Trophoblast cell (in vitro differentiated cells and primary cell): ENCODE measurements around the gene TMEM11. TPM values are rescaled to one million over a fixed set of nuclear protein-coding genes. Genes with fewer than 3 reads are reported as not detected.

Source experiments
- DNase-seq, 2 donors: peaks; one replicate each; pipeline ENCODE4 v3.0.0-alpha.2; 2016
- H2AFZ ChIP-seq: 2 replicates; pipeline ENCODE4 v1.6.1; 2013; ENCODE audit warnings: low read length, moderate library complexity, mild to moderate bottlenecking; ENCODE audit not compliant: insufficient read depth, poor library complexity
- H2AK5ac ChIP-seq: 2 replicates; pipeline ENCODE4 v1.6.1; 2013; ENCODE audit warnings: mild to moderate bottlenecking, low read length
- H2BK120ac ChIP-seq: 2 replicates; pipeline ENCODE4 v1.6.1; 2013; ENCODE audit warnings: low read length, mild to moderate bottlenecking, moderate library complexity; ENCODE audit not compliant: insufficient read depth, poor library complexity
- H2BK12ac ChIP-seq: 2 replicates; pipeline ENCODE4 v1.6.1; 2013; ENCODE audit warnings: mild to moderate bottlenecking, low read length, moderate library complexity
- H2BK5ac ChIP-seq: 2 replicates; pipeline ENCODE4 v1.6.1; 2013; ENCODE audit warnings: low read length, low read depth, moderate library complexity, mild to moderate bottlenecking; ENCODE audit not compliant: poor library complexity
- H3K14ac ChIP-seq: 2 replicates; pipeline ENCODE4 v1.6.1; 2013; ENCODE audit warnings: mild to moderate bottlenecking, low read length
- H3K18ac ChIP-seq: 2 replicates; pipeline ENCODE4 v1.6.1; 2013; ENCODE audit warnings: mild to moderate bottlenecking, low read length
- H3K23ac ChIP-seq: 2 replicates; pipeline ENCODE4 v1.6.1; 2013; ENCODE audit warnings: low read length
- H3K27ac ChIP-seq: 2 replicates; pipeline ENCODE4 v1.5.1; 2013; ENCODE audit warnings: low read depth, mild to moderate bottlenecking, inconsistent platforms, low read length, moderate library complexity
- H3K27me3 ChIP-seq: 2 replicates; pipeline ENCODE4 v1.6.1; 2013; ENCODE audit warnings: inconsistent platforms, mild to moderate bottlenecking, low read length, moderate library complexity; ENCODE audit not compliant: insufficient read depth
- H3K36me3 ChIP-seq, 2 experiments: 1 replicate in 1 of 2; 2 replicates in 1 of 2; pipeline ENCODE4 v1.6.1; 2013; ENCODE audit warnings: low read length in 2 of 2, mild to moderate bottlenecking in 2 of 2, moderate library complexity in 1 of 2; ENCODE audit not compliant: insufficient read depth in 2 of 2, control insufficient read depth in 1 of 2
- H3K4ac ChIP-seq: 2 replicates; pipeline ENCODE4 v1.6.1; 2013; ENCODE audit warnings: low read depth, mild to moderate bottlenecking, low read length, moderate library complexity
- H3K4me1 ChIP-seq, 2 experiments: 1 replicate in 1 of 2; 2 replicates in 1 of 2; pipeline ENCODE4 v1.6.1; 2013; ENCODE audit warnings: low read length in 2 of 2, mild to moderate bottlenecking in 2 of 2, moderate library complexity in 1 of 2; ENCODE audit not compliant: insufficient read depth in 2 of 2, control insufficient read depth in 1 of 2
- H3K4me2 ChIP-seq: 2 replicates; pipeline ENCODE4 v1.6.1; 2013; ENCODE audit warnings: inconsistent platforms, mild to moderate bottlenecking, low read length, moderate library complexity
- H3K4me3 ChIP-seq: 2 replicates; pipeline ENCODE4 v1.5.1; 2013; ENCODE audit warnings: mild to moderate bottlenecking, low read depth, low read length, inconsistent platforms
- H3K79me1 ChIP-seq: one replicate; pipeline ENCODE4 v1.6.1; 2013; ENCODE audit warnings: low read length
- H3K79me2 ChIP-seq: 2 replicates; pipeline ENCODE4 v1.6.1; 2013; ENCODE audit warnings: low read length, mild to moderate bottlenecking; ENCODE audit not compliant: control insufficient read depth, insufficient read depth, poor library complexity
- H3K9ac ChIP-seq: 2 replicates; pipeline ENCODE4 v1.6.1; 2013; ENCODE audit warnings: mild to moderate bottlenecking, low read length
- H3K9me3 ChIP-seq: 2 replicates; pipeline ENCODE4 v1.6.1; 2013; ENCODE audit warnings: low read depth, mild to moderate bottlenecking, control low read depth, inconsistent platforms, low read length; ENCODE audit not compliant: insufficient read depth
- H4K12ac ChIP-seq: 2 replicates; pipeline ENCODE4 v1.6.1; 2013; ENCODE audit warnings: low read depth, mild to moderate bottlenecking, low read length, moderate library complexity
- H4K8ac ChIP-seq: 2 replicates; pipeline ENCODE4 v1.6.1; 2013; ENCODE audit warnings: low read depth, mild to moderate bottlenecking, low read length, moderate library complexity
- H4K91ac ChIP-seq: one replicate; pipeline ENCODE4 v1.6.1; 2013; ENCODE audit warnings: low read depth, mild to moderate bottlenecking, low read length, moderate library complexity
- WGBS: extraction: QIAGEN DNeasy Blood & Tissue Kit; methylation state at CpG from one replicate; pipeline ENCODE4 v1.1.7; 2013; ENCODE audit warnings: missing lambda C conversion rate; ENCODE audit not compliant: insufficient read length, insufficient coverage; ENCODE audit errors: extremely low coverage; 5-methylcytosine and 5-hydroxymethylcytosine counted together
- polyA plus RNA-seq: library from polyadenylated mRNA; stranded (reverse); fragments of 200-250 nt; gene quantifications from 2 replicates; pipeline ENCODE4 v1.2.3, GENCODE V29; 2013

The TMEM11 gene, protein sequence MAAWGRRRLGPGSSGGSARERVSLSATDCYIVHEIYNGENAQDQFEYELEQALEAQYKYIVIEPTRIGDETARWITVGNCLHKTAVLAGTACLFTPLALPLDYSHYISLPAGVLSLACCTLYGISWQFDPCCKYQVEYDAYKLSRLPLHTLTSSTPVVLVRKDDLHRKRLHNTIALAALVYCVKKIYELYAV
- 41.4 and 42.5 TPM in 2 replicates for polyA plus RNA-seq

DNA sequence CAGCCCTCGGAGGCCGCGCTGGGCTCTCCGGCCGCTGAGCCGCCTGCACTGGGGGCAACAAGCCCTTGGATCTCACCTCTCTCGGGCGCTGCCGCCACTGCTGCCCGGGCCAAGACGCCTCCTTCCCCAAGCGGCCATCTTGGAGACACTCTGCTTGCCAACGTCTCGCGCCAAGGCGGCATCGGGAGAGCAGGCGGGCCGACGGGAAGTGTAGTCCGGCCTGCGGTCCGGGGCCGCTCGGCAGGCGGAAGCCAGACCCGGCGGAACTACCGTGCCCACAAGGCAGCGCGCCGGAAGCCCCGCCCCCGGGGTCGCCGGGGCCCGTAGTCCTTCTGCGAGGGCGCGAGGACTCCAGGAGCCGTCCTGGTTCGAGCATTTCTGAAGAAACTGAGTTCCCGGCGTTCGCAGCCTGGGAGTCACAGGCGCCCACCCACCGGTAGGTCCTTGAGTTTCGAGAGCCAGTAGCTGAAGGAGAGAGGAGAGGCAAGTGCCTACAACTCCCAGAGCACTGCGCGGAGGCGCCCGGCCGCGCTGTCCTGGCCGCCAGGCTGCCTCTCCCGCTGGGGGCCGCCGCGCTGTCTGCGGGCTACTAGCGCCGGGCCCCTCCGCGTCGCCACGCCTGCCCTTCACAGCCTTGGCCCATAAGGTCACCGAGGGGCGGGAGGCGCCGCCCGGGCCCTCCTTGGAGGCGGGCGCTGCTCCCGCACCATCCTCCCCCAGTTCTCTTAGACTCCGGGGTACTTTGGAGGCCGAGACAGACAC, at the start of gene TMEM11:
Gene TMEM11 (minus strand): TSS at position 147 of the 762 bp plus-strand sequence. CDS start 9 bp downstream, at position 138.
- peak within 1 kb of the TSS; percentile 98 for H3K4ac ChIP-seq
- peak; percentile 98 for DNase-seq

GRCh38 chr17:21263376-21263775, 49.4 kb upstream of the TMEM11 start:
- no peaks in the 10 kb centered on the region for H3K79me1 ChIP-seq
- H3K4me2 ChIP-seq: no peak overlapping the region
- no peaks in the 10 kb centered on the region for H3K27me3 ChIP-seq
- H4K8ac ChIP-seq: no peak overlapping the region
- H3K36me3 ChIP-seq: no peaks in the 10 kb centered on the region
- H3K4ac ChIP-seq: no peak overlapping the region
- no peak overlapping the region for H2BK12ac ChIP-seq
- no peak overlapping the region for H3K9ac ChIP-seq
- no peak overlapping the region for H3K4me3 ChIP-seq
- no peak overlapping the region for H2AK5ac ChIP-seq
- H2AFZ ChIP-seq: no peak overlapping the region
- H3K4me1 ChIP-seq: peaks cover 2 to 5% of the 10 kb centered on the region in 2 experiments
- H3K18ac ChIP-seq: no peak overlapping the region
- no peak overlapping the region for H4K91ac ChIP-seq
- H2BK120ac ChIP-seq: no peak overlapping the region
- no CpG with 5 or more reads among the region's 6 CpGs for WGBS
- H3K23ac ChIP-seq: no peak overlapping the region
- no peak overlapping the region for H4K12ac ChIP-seq
- no peak for DNase-seq
- H3K9me3 ChIP-seq: no peaks in the 10 kb centered on the region
- H3K79me2 ChIP-seq: no peaks in the 10 kb centered on the region
- H3K27ac ChIP-seq: no peak overlapping the region
- no peak overlapping the region for H2BK5ac ChIP-seq
- no peak overlapping the region for H3K14ac ChIP-seq

More for the DNA sequence above, at the start of gene TMEM11:
- Histone ChIP-seq H2AFZ (peak within 1 kb of the TSS; percentile 92), H3K27me3 (no peaks in the 10 kb centered on the region), H3K18ac (peak within 1 kb of the TSS; percentile 96), H3K9ac (peak within 1 kb of the TSS; percentile 99), H2BK12ac (peak within 1 kb of the TSS; percentile 51), H4K8ac (peak within 1 kb of the TSS; percentile 99), H2AK5ac (peak within 1 kb of the TSS; percentile 80), H3K79me1 (peaks cover 18% of the 10 kb centered on the region), H3K79me2 (peaks cover 41% of the 10 kb centered on the region), H3K4me1 (peaks cover 16 to 21% of the 10 kb centered on the region in 2 experiments), H3K4me2 (peak within 1 kb of the TSS; percentile 88), H3K23ac (no peak within 1 kb of the TSS), H3K9me3 (no peaks in the 10 kb centered on the region), H3K4me3 (peak within 1 kb of the TSS; percentile 96), H3K27ac (peak within 1 kb of the TSS; percentile 98), H2BK120ac (peak within 1 kb of the TSS; percentile 92), H4K91ac (peak within 1 kb of the TSS; percentile 98), H2BK5ac (peak within 1 kb of the TSS; percentile 97), H4K12ac (peak within 1 kb of the TSS; percentile 89), H3K14ac (peak within 1 kb of the TSS; percentile 98), H3K36me3 (peaks cover 15 to 16% of the 10 kb centered on the region in 2 experiments)
- WGBS: no CpG with 5 or more reads among the region's 76 CpGs

- no peaks in the 10 kb centered on the region for H3K36me3 ChIP-seq
- H4K12ac ChIP-seq: no peak overlapping the region
- H3K79me1 ChIP-seq: peaks cover 5% of the 10 kb centered on the region
- no peak overlapping the region for H3K18ac ChIP-seq
- H3K9ac ChIP-seq: no peak overlapping the region
- H3K9me3 ChIP-seq: no peaks in the 10 kb centered on the region
- H2BK120ac ChIP-seq: no peak overlapping the region
- H3K4ac ChIP-seq: no peak overlapping the region
- DNase-seq: no peak
- H3K4me1 ChIP-seq: peaks cover 3 to 6% of the 10 kb centered on the region in 2 experiments
- no peaks in the 10 kb centered on the region for H3K79me2 ChIP-seq
- H2AK5ac ChIP-seq: no peak overlapping the region
- H3K23ac ChIP-seq: no peak overlapping the region
- H3K27ac ChIP-seq: no peak overlapping the region
- no peak overlapping the region for H3K4me2 ChIP-seq
- H4K91ac ChIP-seq: no peak overlapping the region
- no peak overlapping the region for H4K8ac ChIP-seq
- H3K4me3 ChIP-seq: peak overlapping the region; percentile 39
- no CpG with 5 or more reads among the region's 12 CpGs for WGBS
- H3K14ac ChIP-seq: no peak overlapping the region
- no peak overlapping the region for H2BK12ac ChIP-seq
- H2BK5ac ChIP-seq: no peak overlapping the region
- no peak overlapping the region for H2AFZ ChIP-seq
- no peaks in the 10 kb centered on the region for H3K27me3 ChIP-seq
These were observed 48.5 kb upstream of the TMEM11 start for GRCh38 chr17:21262259-21262993.

DNA sequence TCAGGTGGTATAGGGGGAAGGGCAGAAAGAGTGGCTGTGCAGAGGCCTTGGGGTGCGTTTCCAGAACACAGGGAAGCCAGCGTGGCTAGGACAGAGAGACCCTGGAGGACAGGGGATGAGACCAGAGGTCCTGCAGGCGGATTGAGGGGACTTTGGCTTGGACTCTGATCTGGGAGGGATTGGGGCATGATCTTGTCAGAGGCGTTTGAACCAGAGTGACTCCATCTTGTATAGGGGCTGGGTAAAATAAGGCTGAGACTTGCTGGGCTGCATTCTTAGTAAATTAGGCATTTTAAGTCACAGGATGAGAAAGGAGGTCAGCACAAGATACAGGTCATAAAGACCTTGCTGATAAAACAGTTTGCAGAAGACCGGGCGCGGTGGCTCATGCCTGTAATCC, 44.6 kb upstream of the TMEM11 start:
- Histone ChIP-seq H3K4ac (no peak overlapping the region), H2AFZ (no peak overlapping the region), H3K4me1 (peaks cover 7 to 12% of the 10 kb centered on the region in 2 experiments), H3K4me2 (no peak overlapping the region), H3K18ac (no peak overlapping the region), H3K36me3 (no peaks in the 10 kb centered on the region), H4K12ac (no peak overlapping the region), H3K27me3 (no peaks in the 10 kb centered on the region), H3K14ac (no peak overlapping the region), H2BK5ac (peak overlapping the region; percentile 71), H3K79me2 (no peaks in the 10 kb centered on the region), H3K79me1 (peaks cover 10% of the 10 kb centered on the region), H3K4me3 (no peak overlapping the region), H4K91ac (peak overlapping the region; percentile 36), H2AK5ac (no peak overlapping the region), H3K23ac (no peak overlapping the region), H4K8ac (no peak overlapping the region), H3K9me3 (no peaks in the 10 kb centered on the region), H2BK120ac (no peak overlapping the region), H2BK12ac (no peak overlapping the region), H3K27ac (peak overlapping the region; percentile 42), H3K9ac (no peak overlapping the region)
- no CpG with 5 or more reads among the region's 7 CpGs for WGBS
- DNase-seq: no peak
